Lung (tissue), 12 donors: Measurements from ENCODE around the gene MLYCD. TPM values are rescaled to one million over a fixed set of nuclear protein-coding genes. Genes with fewer than 3 reads are reported as not detected.

Experiments
- ATAC-seq: fragments of 200-7000 bp; cut with Tn5 transposase; one replicate; pipeline ENCODE4 v1.9.1; 2020; ENCODE audit warnings: moderate number of reproducible peaks; ENCODE audit not compliant: insufficient read depth, low FRiP score
- DNase-seq, 3 donors: peaks; one replicate each; pipeline ENCODE4 v3.0.0-alpha.2; 2013 to 2017
- H3K27ac ChIP-seq, 2 donors: one replicate each; pipeline ENCODE4 v1.5.1; 2013; ENCODE audit warnings: mild to moderate bottlenecking in 2 of 2, moderate library complexity in 2 of 2, control low read depth in 1 of 2, inconsistent platforms in 1 of 2, low read depth in 1 of 2, low read length in 1 of 2
- H3K27me3 ChIP-seq, 3 donors: one replicate each; pipeline ENCODE4 v1.5.1; 2013; ENCODE audit warnings: low read length in 2 of 3; ENCODE audit not compliant: control insufficient read depth in 3 of 3, insufficient read depth in 3 of 3
- H3K36me3 ChIP-seq, 4 donors: one replicate each; pipeline ENCODE4 v1.5.1; 2013; ENCODE audit warnings: low read length in 4 of 4, mild to moderate bottlenecking in 1 of 4, moderate library complexity in 1 of 4; ENCODE audit not compliant: control insufficient read depth in 4 of 4, insufficient read depth in 4 of 4
- H3K4me1 ChIP-seq, 5 donors: one replicate each; pipeline ENCODE4 v1.5.1; 2013; ENCODE audit warnings: low read length in 5 of 5, mild to moderate bottlenecking in 2 of 5, moderate library complexity in 1 of 5; ENCODE audit not compliant: control insufficient read depth in 5 of 5, insufficient read depth in 5 of 5
- H3K4me3 ChIP-seq: one replicate; pipeline ENCODE4 v1.5.1; 2013; ENCODE audit warnings: mild to moderate bottlenecking, control low read depth, moderate library complexity
- H3K9ac ChIP-seq, 2 donors: one replicate each; pipeline ENCODE4 v1.5.1; 2013; ENCODE audit warnings: low read length in 2 of 2, control low read depth in 1 of 2; ENCODE audit not compliant: insufficient read depth in 1 of 2
- H3K9me3 ChIP-seq, 4 donors: one replicate each; pipeline ENCODE4 v1.5.1; 2013; ENCODE audit warnings: low read length in 3 of 4, mild to moderate bottlenecking in 1 of 4, moderate library complexity in 1 of 4; ENCODE audit not compliant: control insufficient read depth in 4 of 4, insufficient read depth in 3 of 4
- CTCF ChIP-seq: IDR thresholded peaks from 2 replicates; pipeline ENCODE4 v1.5.1; 2012; ENCODE audit warnings: mild to moderate bottlenecking; ENCODE audit errors: control extremely low read depth, extremely low read depth
- WGBS, 2 donors: extraction: QIAGEN DNeasy Blood & Tissue Kit; methylation state at CpG; one replicate each; pipeline ENCODE4 v1.1.7; 2013; 5-methylcytosine and 5-hydroxymethylcytosine counted together
- polyA plus RNA-seq, 2 donors: library from polyadenylated mRNA; stranded (reverse); fragments of 200-250 nt; gene quantifications; one replicate each; pipeline ENCODE4 v1.2.1, GENCODE V29; 2013
- total RNA-seq, 2 donors: library from RNA; depleted of rRNA in 1 of 2; stranded (reverse); fragments of >200 nt in 1 of 2; gene quantifications; one replicate each; pipeline ENCODE4 v1.2.1, GENCODE V29; 2014 to 2021
- donor health status: control.
- donor health status: control.
- donor health status: Bipolar disorder and iron deficiency.
- donor health status: healthy.
- donor health status: DM: yes; HTN: yes; CAD: no.

Gene MLYCD
- total and polyA plus RNA-seq, 4 donors = 2.0 to 9.1 (median 4.8) TPM

- 80 to 84% methylated on average over 28 of the region's 28 CpGs for WGBS, 2 donors
- DNase-seq = no peak
Measured at GRCh38 chr16:83933885-83934683, 35.2 kb downstream of the MLYCD start.

GRCh38 chr16:83934684-83934977 is 35.7 kb downstream of the MLYCD start:
- H3K9me3 ChIP-seq = no peaks in the 10 kb centered on the region
- peaks cover 0 to 7% (median 0%) of the 10 kb centered on the region in 5 donors for H3K4me1 ChIP-seq
- no peak overlapping the region for H3K27ac ChIP-seq
- TF ChIP-seq CTCF = no peak
- no peaks in the 10 kb centered on the region for H3K27me3 ChIP-seq
- no peak for DNase-seq
- no peak for ATAC-seq
- H3K4me3 ChIP-seq = no peak overlapping the region
- H3K9ac ChIP-seq = no peak overlapping the region
- no peaks in the 10 kb centered on the region for H3K36me3 ChIP-seq
- 78 to 81% methylated on average over 12 of the region's 12 CpGs for WGBS, 2 donors

More at GRCh38 chr16:83933885-83934683, 35.2 kb downstream of the MLYCD start:
- Histone ChIP-seq H3K27me3 (no peaks in the 10 kb centered on the region), H3K4me1 (peaks cover 0 to 5% (median 0%) of the 10 kb centered on the region in 5 donors), H3K4me3 (no peak overlapping the region), H3K9ac (no peak overlapping the region), H3K27ac (no peak overlapping the region), H3K36me3 (no peaks in the 10 kb centered on the region), H3K9me3 (no peaks in the 10 kb centered on the region)
- no peak for TF ChIP-seq CTCF
- ATAC-seq = no peak

- Histone ChIP-seq H3K9ac (no peak overlapping the region), H3K4me3 (no peak overlapping the region), H3K27ac (no peak overlapping the region), H3K27me3 (no peaks in the 10 kb centered on the region), H3K9me3 (no peaks in the 10 kb centered on the region), H3K36me3 (no peaks in the 10 kb centered on the region), H3K4me1 (peaks cover 0 to 7% (median 0%) of the 10 kb centered on the region in 5 donors)
- no peak for TF ChIP-seq CTCF
- DNase-seq (no peak), ATAC-seq (no peak)
- WGBS, 2 donors = 85 to 86% methylated on average over 25 to 30 of the region's 30 CpGs
Measured at GRCh38 chr16:83935005-83935857, 36.3 kb downstream of the MLYCD start.
